Activated CD4-positive, CD25-positive, alpha-beta regulatory T cell treated with anti-CD3 and anti-CD28 coated beads, Interleukin-2, amount 50 U/mL, for 16 hours (primary cell): ENCODE results near the gene ARL6.
"Not testable (repeated sequence)": the region's sequence is repeated elsewhere in the genome, so short reads cannot be mapped to it uniquely, and the experiment has no call there.

Source experiments
- DNase-seq: peaks from one replicate; pipeline ENCODE4 v3.0.0-alpha.2; 2020; ENCODE audit warnings: low read depth, low spot score

The ARL6 gene

DNA sequence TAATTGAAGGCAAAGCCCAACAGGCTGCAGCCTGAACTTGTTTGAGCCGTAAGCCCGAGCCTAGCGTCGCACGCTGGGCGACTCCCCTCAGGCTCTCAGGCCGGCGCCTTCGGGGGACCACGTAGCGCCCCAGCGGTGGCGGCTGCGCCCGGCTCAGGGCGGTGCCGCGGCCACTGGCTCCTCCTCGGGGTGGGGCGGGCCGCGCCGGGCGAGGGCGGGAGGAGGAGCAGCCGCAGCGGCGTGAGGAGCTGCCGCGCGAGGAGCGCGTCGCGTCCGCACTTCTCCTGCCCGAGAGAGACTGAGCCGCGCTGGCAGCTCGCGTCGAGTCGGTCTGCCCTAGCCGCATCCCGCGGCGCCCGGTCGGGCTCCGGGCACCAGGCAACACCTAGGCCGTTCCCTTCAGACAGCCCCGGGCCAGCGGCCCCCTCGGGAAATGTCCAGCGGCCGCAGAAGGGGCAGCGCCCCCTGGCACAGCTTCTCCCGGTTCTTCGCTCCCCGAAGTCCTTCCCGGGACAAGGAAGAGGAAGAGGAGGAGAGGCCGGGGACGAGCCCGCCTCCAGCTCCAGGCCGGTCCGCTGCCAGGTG is 57.3 kb downstream of the ARL6 start, which contains the start of gene CRYBG3:
Gene CRYBG3 (plus strand): TSS at position 238 of the 585 bp plus-strand sequence. CDS start 196 bp downstream, at position 434.
- peak; percentile 54 for DNase-seq

DNA sequence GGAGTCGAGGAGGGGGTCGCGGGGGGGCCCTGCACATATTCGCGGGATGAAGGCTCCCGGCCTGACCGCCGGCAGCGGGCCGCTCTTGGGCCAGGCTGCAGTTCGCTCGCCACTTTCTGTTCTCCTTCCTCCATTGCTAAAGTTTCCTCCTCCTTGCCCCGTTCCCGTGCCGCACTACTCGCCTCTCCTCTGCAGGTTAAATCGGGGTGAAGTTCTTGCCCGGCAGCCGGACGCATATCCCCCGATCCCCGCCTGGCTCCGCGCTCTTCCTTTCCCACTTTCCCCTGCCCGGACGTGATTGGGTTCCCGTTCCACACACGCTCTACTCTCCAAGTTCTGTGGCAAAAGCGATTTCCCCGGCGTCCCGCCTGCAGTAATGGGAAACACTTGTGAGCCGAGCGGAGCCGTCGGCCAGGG is 57.8 kb downstream of the ARL6 start:
- no peak for DNase-seq

DNA sequence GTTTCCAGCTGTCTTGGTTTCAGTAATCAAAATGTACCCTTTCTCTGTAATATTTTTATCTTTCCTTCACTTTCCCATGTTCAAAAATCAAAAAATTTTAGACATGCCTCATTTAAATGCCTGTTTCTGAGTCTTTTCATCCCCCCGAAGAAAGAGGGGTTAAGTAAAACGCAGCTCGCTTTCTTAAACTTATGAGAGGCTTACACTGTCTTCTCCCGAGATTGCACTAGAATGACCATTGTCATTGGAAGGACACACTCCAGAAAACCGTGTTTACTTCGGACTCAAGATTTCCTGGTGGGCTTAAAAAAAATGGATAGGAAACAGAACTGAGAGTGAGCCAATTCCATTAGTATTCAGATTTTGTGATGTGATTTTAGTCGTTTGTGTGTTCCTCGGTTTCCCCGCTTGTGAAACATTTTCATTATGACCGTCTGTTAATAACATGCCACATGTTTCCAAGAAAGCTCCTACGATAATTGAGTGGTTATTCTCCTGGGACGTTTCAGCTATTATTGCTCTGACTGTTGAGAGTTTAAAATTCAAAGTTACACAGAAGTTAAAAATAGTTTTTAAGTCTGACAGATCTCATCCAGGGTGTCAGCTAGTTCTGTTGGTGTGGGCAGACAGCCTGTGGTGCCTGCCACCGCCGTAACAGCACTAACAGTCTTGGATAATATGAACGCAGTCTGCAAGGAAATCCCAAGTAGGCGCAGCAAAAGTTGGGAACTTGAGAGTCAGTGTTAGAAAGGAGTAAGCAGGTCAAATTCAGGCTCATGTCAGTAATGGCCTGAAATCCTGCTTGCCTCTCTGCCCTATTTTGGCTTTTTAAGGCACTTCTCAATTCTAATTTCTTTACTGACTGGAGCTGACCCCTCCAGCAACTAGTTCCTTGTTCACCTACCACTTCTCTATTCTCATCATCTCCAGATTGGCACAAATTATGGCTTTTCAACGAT is 58.8 kb downstream of the ARL6 start:
- no peak for DNase-seq

DNA sequence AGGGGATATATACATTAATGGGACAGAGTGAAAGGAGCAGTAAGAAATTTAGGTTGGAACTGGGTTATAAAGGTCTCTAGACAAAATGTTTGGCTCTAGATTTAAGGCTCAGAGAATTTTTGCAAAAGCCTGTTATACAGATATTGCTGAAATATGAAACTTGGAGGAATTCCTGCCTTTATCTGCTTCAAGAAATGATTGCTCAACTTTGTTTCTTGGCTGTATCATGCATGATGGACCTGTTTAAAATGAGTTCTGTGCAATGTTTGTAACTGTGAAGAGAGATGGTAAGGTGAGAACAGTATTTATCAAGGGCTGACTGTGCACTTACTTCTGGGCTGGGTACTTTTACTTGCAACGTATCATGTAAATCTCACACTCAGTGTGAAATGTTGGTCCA is 60.5 kb downstream of the ARL6 start:
- no peak for DNase-seq

DNA sequence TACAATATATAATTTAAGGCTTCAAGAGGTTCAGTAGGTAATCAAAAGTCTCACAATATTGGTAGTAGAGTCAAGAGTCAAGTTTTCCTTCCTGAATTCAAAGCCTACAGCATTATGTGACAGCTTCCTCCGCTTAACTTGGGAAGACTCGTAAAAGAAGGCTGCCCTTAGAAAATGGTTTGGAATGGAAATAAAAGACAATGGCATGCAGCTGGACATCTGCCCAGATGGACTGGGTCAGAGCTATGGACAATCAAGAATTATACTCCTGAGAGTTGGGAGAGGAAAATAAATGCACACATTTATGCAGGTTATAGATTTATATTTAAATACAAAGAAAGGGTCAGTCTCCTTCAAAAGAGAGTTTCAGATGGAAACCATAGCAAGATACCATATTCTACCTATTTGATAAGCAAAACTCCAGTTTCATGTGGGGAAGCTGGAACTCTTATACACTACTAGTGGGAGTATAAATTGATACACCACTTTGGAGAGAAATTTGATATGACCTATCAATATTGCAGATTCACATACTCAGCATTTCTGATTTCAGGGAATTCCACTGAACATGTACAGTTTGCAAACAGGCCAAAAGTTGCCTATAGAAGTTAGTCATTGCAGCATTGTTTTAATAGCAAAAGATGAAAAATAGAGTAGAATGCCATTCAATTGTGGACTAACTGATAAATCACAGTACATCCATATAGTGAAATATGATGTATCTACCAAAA is 63.3 kb downstream of the ARL6 start:
- DNase-seq = no peak

DNA sequence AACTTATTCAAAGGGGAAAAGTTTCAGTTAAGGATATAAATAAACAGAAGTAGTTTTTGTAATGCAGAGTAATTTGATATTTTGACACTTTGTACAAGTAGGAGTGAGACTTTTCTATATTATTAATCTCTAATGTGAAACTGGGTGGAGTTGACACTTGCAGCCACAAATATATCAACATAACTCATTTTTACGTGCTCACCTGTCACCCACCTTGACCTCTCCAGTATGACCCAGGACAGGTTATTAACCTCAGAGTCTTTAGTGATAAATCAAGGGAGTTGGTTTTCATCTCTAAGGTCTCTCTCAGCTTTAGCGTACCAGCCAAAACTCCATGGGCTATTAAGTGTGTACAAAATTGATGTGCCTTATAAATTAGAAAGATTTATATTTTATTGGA is 64.6 kb downstream of the ARL6 start:
- DNase-seq = no peak

DNA sequence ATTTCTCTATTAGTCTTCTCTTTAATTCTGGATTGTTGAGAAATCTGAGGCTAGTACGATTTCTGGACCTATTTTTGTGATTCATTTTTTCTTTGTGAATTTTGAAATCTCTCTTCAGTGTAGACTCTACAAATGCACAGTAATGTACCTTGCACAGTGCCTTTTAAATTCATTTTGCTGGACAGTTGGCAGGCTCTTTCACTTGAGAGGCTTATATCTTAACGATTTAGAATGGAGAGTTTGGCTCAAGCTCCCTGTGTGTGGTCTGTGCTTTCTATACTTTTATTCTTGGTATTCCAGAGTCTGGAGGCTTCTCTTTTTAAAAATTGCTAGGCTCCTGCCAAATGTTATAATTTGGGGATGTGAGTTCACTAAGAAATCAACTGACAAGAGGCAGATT is 66.1 kb downstream of the ARL6 start:
- DNase-seq = no peak

DNA sequence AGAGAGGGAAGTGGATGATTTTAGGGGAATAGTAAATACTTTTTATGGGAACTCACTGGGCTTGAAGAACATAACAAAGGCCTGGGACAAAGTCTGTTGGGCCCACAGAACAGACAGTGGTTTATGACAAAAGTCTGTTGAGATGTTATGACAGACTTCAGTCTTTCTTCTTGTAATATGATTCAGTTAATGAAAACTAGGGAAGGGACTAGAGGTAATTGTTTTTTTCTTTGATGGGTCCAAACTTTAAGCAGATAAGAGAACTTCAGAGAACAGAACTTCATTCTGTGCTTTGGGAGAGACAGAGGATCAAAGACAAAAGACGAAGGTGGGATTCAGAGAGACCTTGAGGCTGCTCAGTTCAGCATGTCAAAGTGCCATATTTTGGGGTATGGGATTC is 66.6 kb downstream of the ARL6 start:
- DNase-seq = no peak

DNA sequence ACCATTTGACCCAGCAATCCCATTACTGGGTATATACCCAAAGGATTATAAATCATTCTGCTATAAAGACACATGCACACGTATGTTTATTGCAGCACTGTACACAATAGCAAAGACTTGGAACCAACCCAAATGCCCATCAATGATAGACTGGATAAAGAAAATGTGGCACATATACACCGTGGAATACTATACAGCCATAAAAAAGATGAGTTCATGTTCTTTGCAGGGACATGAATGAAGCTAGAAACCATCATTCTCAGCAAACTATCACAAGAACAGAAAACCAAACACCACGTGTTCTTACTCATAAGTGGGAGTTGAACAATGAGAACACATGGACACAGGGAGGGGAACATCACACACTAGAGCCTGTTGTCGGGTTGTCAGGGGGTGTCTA is 68.6 kb downstream of the ARL6 start:
- DNase-seq = not testable (repeated sequence)

DNA sequence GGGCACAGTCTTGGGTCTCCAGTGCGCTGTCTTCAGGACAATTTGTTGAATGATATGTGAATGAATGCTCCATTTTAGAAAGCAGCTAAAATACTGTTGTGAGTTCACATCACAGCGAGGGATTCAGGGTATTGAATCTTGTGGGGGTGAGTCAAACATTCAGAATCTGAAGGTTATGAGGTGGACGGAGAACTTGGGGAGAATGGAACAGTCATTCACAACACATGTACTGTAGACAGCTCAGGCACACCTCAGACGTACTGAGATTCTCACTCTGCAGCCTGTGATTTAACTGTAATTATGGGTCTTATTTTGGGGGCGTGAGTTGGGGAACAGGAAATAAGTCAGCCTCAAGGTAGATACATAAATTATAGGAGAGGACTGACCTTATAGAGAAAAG is 71.2 kb downstream of the ARL6 start:
- no peak for DNase-seq

DNA sequence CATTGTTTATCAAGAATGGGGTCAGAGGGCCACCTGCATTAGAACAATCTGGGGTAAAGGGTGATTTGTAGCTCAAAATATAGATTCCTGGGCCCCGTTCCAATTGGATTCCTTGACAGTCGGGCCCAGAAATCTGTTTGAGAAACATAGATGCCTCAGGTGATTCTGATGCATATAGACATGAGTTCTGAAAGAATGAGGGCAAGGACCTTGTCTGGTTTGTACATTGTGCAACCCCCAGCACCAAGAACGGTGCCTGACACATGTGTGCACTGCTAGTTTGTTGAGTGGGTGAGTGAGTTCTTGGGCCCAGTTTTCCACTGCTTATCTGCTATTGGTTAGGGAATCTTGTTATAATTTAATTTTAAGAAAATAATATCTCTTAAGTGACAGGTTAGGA is 73.8 kb downstream of the ARL6 start:
- no peak for DNase-seq

DNA sequence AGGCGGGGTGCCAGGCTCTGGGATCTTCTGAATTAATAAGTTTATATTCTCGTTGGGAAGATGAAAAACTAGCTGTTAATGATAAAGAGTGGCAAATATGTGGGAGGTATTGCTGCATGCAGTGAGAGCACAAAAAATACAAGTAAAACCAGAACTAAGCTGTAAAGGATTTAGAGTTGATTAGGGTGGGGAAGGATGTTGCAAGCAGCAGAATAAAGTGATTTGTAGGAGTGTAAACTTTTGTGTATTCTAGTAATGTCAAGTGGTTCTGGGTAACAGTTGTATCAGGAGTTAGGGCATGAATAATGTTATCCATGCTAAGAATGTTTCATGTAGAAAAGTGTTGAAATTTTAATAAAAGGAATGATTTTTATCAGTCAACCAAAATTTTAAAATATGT is 75.4 kb downstream of the ARL6 start:
- no peak for DNase-seq

DNA sequence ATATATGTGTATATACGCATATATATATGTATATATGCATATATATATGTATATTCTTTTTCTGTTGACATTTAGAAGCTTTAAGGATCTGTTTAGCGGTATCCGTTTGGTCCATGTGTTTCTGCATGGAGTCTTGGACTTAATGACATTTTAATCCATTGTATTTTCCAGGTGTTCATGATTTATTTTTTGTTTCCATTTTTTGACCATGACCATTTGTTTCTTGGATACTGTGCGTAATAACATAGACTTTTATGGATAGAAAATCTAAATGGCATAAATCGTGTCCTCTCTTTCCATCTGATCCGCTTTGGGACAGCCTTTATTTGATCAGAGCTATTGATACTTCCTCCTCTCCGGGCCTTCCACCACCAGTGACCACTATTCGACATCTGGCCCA is 76.7 kb downstream of the ARL6 start:
- DNase-seq = no peak

DNA sequence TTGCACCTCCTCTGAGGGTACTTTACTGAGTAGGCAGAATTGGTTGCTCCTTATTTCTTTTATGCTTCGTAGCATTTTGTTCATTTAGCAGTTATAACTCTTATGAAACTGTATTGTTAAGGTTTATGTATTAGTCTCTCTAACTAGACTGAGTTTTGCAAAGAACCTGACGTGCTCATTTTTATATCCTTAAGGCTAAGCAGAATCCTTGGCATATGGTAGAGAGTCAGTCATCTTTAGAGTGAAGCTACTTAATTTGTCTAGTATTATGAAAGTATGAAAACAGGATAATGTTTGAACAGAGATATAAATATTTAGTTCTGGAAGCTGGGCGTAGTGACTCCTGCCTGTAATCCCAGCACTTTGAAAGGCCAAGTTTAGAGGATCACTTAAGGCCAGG is 77.4 kb downstream of the ARL6 start:
- DNase-seq = no peak

DNA sequence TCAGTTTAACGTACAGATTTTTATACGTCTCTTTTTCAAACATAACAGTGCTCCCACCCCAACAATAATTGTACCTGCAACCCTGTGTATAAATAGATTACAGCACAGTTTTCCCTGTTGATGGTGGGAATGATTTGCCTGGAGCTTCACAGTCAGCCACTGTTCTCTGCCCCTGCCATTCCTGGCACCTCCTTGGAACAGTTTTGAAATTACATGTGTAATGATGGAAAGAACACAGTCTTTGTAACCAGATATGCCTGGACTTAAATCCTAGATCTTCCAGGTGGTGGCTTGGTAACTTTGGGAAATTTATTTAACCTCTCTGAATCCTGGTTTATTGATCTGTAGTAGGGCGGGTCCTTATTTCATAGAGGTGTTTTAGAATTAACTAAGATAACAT is 84.2 kb downstream of the ARL6 start:
- no peak for DNase-seq
